Measurements from ENCODE around the gene DCUN1D2. TPM values are rescaled to one million over a fixed set of nuclear protein-coding genes. Genes with fewer than 3 reads are reported as not detected.

Gene DCUN1D2
- total RNA-seq, 6 donors from 2014 or later: 10.1 to 53.4 (median 26.5) TPM

GRCh38 chr13:113410472-113411201 lies 79.9 kb downstream of the DCUN1D2 start:
- TF ChIP-seq POLR2A (IDR thresholded peaks at IDR 0.05) (no peak), CTCF (IDR thresholded peaks at IDR 0.05) (no peak), POLR2AphosphoS5 (IDR thresholded peaks at IDR 0.05) (no peak), EP300 (IDR thresholded peaks at IDR 0.05) (no peak)
- WGBS, 2 donors: 74 to 79% methylated on average over 25 to 34 of the region's 34 CpGs
- Histone ChIP-seq H3K27ac (peak overlapping the region in 1 of 4 donors; percentile 35), H3K27me3 (peaks cover 0 to 5% (median 0%) of the 10 kb centered on the region in 4 donors), H3K4me1 (peaks cover 0 to 9% (median 4%) of the 10 kb centered on the region in 4 donors), H3K9me3 (no peaks in the 10 kb centered on the region), H3K36me3 (no peaks in the 10 kb centered on the region), H3K4me3 (peak overlapping the region in 1 of 4 donors; percentile 5)
- DNase-seq (peak in 1 of 2 donors; percentile 60), ATAC-seq (ENCODE audit: low FRiP score in 2 of 2) (peak in 1 of 2 donors; percentile 57)

DNA sequence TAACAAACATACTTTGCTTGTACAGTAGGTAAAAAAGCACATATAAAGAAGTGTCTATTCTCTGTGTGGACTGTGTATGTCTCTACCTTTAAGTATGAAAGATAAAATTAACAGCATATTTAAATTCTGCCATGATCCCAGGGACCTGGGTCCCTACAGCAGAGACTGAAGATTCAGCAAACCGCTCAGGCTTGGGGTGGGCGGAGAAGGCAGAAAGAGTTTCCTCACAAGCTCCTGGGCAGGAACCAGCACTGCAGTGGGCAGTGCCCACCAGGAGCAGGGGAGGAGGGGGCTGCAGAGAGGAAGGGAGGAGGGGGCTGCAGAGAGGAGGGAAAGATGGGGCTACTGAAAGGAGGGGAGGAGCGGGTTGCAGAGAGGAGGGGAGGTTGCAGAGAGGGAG lies 81.9 kb downstream of the DCUN1D2 start:
- peaks cover 0 to 5% (median 0%) of the 10 kb centered on the region in 4 donors for H3K27me3 ChIP-seq
- no peak overlapping the region for H3K27ac ChIP-seq
- DNase-seq (no peak), ATAC-seq (ENCODE audit: low FRiP score in 2 of 2) (no peak)
- no peaks in the 10 kb centered on the region for H3K36me3 ChIP-seq
- H3K9me3 ChIP-seq: no peaks in the 10 kb centered on the region
- TF ChIP-seq POLR2A (IDR thresholded peaks at IDR 0.05): no peak
- no peak for TF ChIP-seq EP300 (IDR thresholded peaks at IDR 0.05)
- no peak for TF ChIP-seq CTCF (IDR thresholded peaks at IDR 0.05)
- no peak for TF ChIP-seq POLR2AphosphoS5 (IDR thresholded peaks at IDR 0.05)
- WGBS, 2 donors: 82 to 86% methylated on average over 3 of the region's 3 CpGs
- H3K4me1 ChIP-seq: peaks cover 0 to 9% (median 4%) of the 10 kb centered on the region in 4 donors
- H3K4me3 ChIP-seq: no peak overlapping the region

DNA sequence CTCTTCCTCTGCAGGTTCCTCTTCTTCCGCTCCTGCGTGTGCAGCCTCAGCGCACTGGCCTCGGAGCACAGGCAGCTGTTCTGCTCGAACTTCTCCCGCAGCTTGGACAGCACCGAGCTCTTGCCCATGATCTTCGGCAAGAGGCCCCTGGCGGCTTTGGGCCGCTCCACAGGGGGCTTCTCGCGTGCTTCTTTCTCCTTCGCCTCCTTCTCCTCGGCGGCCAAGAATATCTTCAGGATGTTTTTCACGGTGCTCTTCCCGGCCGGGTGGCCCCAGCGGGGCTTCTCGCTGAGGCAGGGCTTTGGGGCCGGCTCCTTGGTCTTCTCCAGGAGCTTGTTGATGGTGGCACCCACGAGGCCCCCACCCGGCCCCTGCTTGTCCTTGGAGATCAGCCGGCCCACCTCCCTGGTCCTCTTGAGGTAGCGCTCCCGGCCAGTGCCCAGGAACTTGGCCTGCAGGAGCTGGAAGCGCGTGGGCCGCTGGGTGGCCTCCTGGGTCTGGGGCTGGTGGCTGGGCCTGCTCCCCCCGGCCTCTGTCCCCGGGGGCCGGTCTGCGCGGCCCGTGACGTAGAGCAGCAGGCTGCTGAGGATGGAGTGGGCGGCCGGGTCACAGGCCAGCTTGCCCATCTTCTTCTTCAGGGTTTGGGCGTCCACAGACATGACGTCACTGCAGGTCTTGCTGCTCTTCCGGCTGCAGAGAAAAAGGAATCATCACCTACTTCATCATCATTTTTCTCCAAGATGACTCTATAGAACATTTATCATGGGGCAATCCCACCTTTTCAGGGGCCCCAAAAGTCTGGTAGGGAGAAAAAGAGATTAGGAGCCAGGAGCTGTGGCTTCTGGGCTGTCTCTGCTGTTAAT lies 82.7 kb downstream of the DCUN1D2 start:
- no peak for TF ChIP-seq POLR2AphosphoS5 (IDR thresholded peaks at IDR 0.05)
- no peak for TF ChIP-seq POLR2A (IDR thresholded peaks at IDR 0.05)
- TF ChIP-seq CTCF (IDR thresholded peaks at IDR 0.05): no peak
- 83 to 86% methylated on average over 32 to 34 of the region's 41 CpGs for WGBS, 2 donors
- no peaks in the 10 kb centered on the region for H3K36me3 ChIP-seq
- H3K27ac ChIP-seq: no peak overlapping the region
- ATAC-seq (ENCODE audit: low FRiP score in 2 of 2) (no peak), DNase-seq (peak in 1 of 2 donors; percentile 73)
- no peaks in the 10 kb centered on the region for H3K9me3 ChIP-seq
- peaks cover 0 to 5% (median 0%) of the 10 kb centered on the region in 4 donors for H3K27me3 ChIP-seq
- H3K4me3 ChIP-seq: no peak overlapping the region
- H3K4me1 ChIP-seq: peaks cover 0 to 9% (median 4%) of the 10 kb centered on the region in 4 donors

GRCh38 chr13:113407103-113407530 lies 83.4 kb downstream of the DCUN1D2 start:
- Histone ChIP-seq H3K4me3 (no peak overlapping the region), H3K4me1 (peaks cover 0 to 9% (median 4%) of the 10 kb centered on the region in 4 donors), H3K9me3 (no peaks in the 10 kb centered on the region), H3K27ac (no peak overlapping the region), H3K27me3 (peaks cover 0 to 5% (median 0%) of the 10 kb centered on the region in 4 donors), H3K36me3 (no peaks in the 10 kb centered on the region)
- DNase-seq (peak in 1 of 2 donors; percentile 68), ATAC-seq (ENCODE audit: low FRiP score in 2 of 2) (no peak)
- WGBS, 2 donors: 88 to 93% methylated on average over 14 to 21 of the region's 21 CpGs
- TF ChIP-seq POLR2AphosphoS5 (IDR thresholded peaks at IDR 0.05) (no peak), EP300 (IDR thresholded peaks at IDR 0.05) (no peak), CTCF (IDR thresholded peaks at IDR 0.05) (no peak), POLR2A (IDR thresholded peaks at IDR 0.05) (no peak)

Data from upper lobe of left lung (tissue), 6 donors.